Stimulated activated CD8-positive, alpha-beta memory T cell treated with anti-CD3 and anti-CD28 coated beads, Interleukin-7, amount 100 ng/mL, for 4 hours (primary cell): ENCODE results near the gene RBM10.

Experiments
- DNase-seq, 2 donors: peaks; one replicate each; pipeline ENCODE4 v3.0.0-alpha.2; 2020; ENCODE audit warnings: low read depth in 2 of 2

The RBM10 gene

GRCh38 chrX:47218280-47218919 lies 73.4 kb downstream of the RBM10 start, which contains the start of gene CDK16:
CDK16 (plus strand) TSS chrX:47218681; CDS start chrX:47223558, 4,877 bp downstream.
- peak; percentile 41 to 77 for DNase-seq

- peak in 1 of 2 donors; percentile 35 for DNase-seq
Observed at GRCh38 chrX:47218920-47219815, 74.1 kb downstream of the RBM10 start.

- no peak for DNase-seq
Observed at GRCh38 chrX:47221756-47222155, 76.7 kb downstream of the RBM10 start.

- DNase-seq, result no peak
Observed at GRCh38 chrX:47222751-47223350, 77.8 kb downstream of the RBM10 start.

- no peak for DNase-seq
Observed at GRCh38 chrX:47223476-47224250, 78.6 kb downstream of the RBM10 start.

- no peak for DNase-seq
Observed at GRCh38 chrX:47224266-47224895, 79.4 kb downstream of the RBM10 start.

GRCh38 chrX:47224896-47225290 lies 79.9 kb downstream of the RBM10 start:
- no peak for DNase-seq

- no peak for DNase-seq
Observed at GRCh38 chrX:47226071-47226470, 81.0 kb downstream of the RBM10 start.

- no peak for DNase-seq
Observed at GRCh38 chrX:47226531-47227333, 81.7 kb downstream of the RBM10 start.

- no peak for DNase-seq
Observed at GRCh38 chrX:47227334-47227583, 82.2 kb downstream of the RBM10 start.

- no peak for DNase-seq
Observed at GRCh38 chrX:47228550-47229270, 83.7 kb downstream of the RBM10 start.

- no peak for DNase-seq
Observed at GRCh38 chrX:47229427-47229826, 84.4 kb downstream of the RBM10 start.

- DNase-seq, result no peak
Observed at GRCh38 chrX:47230136-47230868, 85.3 kb downstream of the RBM10 start.

GRCh38 chrX:47231167-47231566 lies 86.1 kb downstream of the RBM10 start:
- no peak for DNase-seq

- no peak for DNase-seq
Observed at GRCh38 chrX:47232197-47232802, 87.3 kb downstream of the RBM10 start.

GRCh38 chrX:47232803-47233332 lies 87.8 kb downstream of the RBM10 start, which contains the start of gene USP11:
USP11 (plus strand) TSS chrX:47233009; CDS start chrX:47233044, 35 bp downstream.
- DNase-seq, result peak; percentile 17 to 50

- peak; percentile 94 to 96 for DNase-seq
Observed at GRCh38 chrX:47233333-47234113, 88.5 kb downstream of the RBM10 start.

GRCh38 chrX:47234583-47234982 lies 89.6 kb downstream of the RBM10 start:
- DNase-seq, result no peak
